ENCODE data around the gene ITPKB.

The ITPKB gene

GRCh38 chr1:226659136-226659535 is 79.9 kb downstream of the ITPKB start:
- no peak overlapping the region for H3K4me3 ChIP-seq (ENCODE audit: low read depth, low read length)
- no peak for DNase-seq (ENCODE audit: low read depth)

- no peak for DNase-seq (ENCODE audit: low read depth)
- H3K4me3 ChIP-seq (ENCODE audit: low read depth, low read length) = no peak overlapping the region
Measured at GRCh38 chr1:226658546-226659125, 80.4 kb downstream of the ITPKB start.

GRCh38 chr1:226657895-226658545 is 81.1 kb downstream of the ITPKB start:
- DNase-seq (ENCODE audit: low read depth) = no peak
- no peak overlapping the region for H3K4me3 ChIP-seq (ENCODE audit: low read depth, low read length)

GRCh38 chr1:226656601-226657277 is 82.3 kb downstream of the ITPKB start:
- no peak overlapping the region for H3K4me3 ChIP-seq (ENCODE audit: low read depth, low read length)
- peak; percentile 84 for DNase-seq (ENCODE audit: low read depth)

GRCh38 chr1:226656201-226656600 is 82.9 kb downstream of the ITPKB start:
- no peak overlapping the region for H3K4me3 ChIP-seq (ENCODE audit: low read depth, low read length)
- DNase-seq (ENCODE audit: low read depth) = no peak

GRCh38 chr1:226655251-226656163 is 83.6 kb downstream of the ITPKB start:
- no peak for DNase-seq (ENCODE audit: low read depth)
- H3K4me3 ChIP-seq (ENCODE audit: low read depth, low read length) = no peak overlapping the region

- no peak overlapping the region for H3K4me3 ChIP-seq (ENCODE audit: low read depth, low read length)
- DNase-seq (ENCODE audit: low read depth) = no peak
Measured at GRCh38 chr1:226654668-226655055, 84.4 kb downstream of the ITPKB start.

- no peak for DNase-seq (ENCODE audit: low read depth)
- H3K4me3 ChIP-seq (ENCODE audit: low read depth, low read length) = no peak overlapping the region
Measured at GRCh38 chr1:226654046-226654667, 84.9 kb downstream of the ITPKB start.

GRCh38 chr1:226653311-226653921 is 85.7 kb downstream of the ITPKB start:
- H3K4me3 ChIP-seq (ENCODE audit: low read depth, low read length) = no peak overlapping the region
- DNase-seq (ENCODE audit: low read depth) = no peak

- DNase-seq (ENCODE audit: low read depth) = no peak
- H3K4me3 ChIP-seq (ENCODE audit: low read depth, low read length) = no peak overlapping the region
Measured at GRCh38 chr1:226652613-226653012, 86.5 kb downstream of the ITPKB start.

GRCh38 chr1:226651732-226652105 is 87.4 kb downstream of the ITPKB start:
- no peak overlapping the region for H3K4me3 ChIP-seq (ENCODE audit: low read depth, low read length)
- DNase-seq (ENCODE audit: low read depth) = no peak

- no peak for DNase-seq (ENCODE audit: low read depth)
- H3K4me3 ChIP-seq (ENCODE audit: low read depth, low read length) = no peak overlapping the region
Measured at GRCh38 chr1:226651041-226651731, 87.9 kb downstream of the ITPKB start.

GRCh38 chr1:226650236-226650841 is 88.7 kb downstream of the ITPKB start:
- no peak for DNase-seq (ENCODE audit: low read depth)
- H3K4me3 ChIP-seq (ENCODE audit: low read depth, low read length) = no peak overlapping the region

- H3K4me3 ChIP-seq (ENCODE audit: low read depth, low read length) = no peak overlapping the region
- no peak for DNase-seq (ENCODE audit: low read depth)
Measured at GRCh38 chr1:226649780-226650179, 89.3 kb downstream of the ITPKB start.

- no peak for DNase-seq (ENCODE audit: low read depth)
- H3K4me3 ChIP-seq (ENCODE audit: low read depth, low read length) = no peak overlapping the region
Measured at GRCh38 chr1:226649244-226649643, 89.8 kb downstream of the ITPKB start.

GRCh38 chr1:226648421-226648820 is 90.7 kb downstream of the ITPKB start:
- DNase-seq (ENCODE audit: low read depth) = no peak
- H3K4me3 ChIP-seq (ENCODE audit: low read depth, low read length) = no peak overlapping the region

GRCh38 chr1:226647719-226648118 is 91.4 kb downstream of the ITPKB start:
- DNase-seq (ENCODE audit: low read depth) = no peak
- H3K4me3 ChIP-seq (ENCODE audit: low read depth, low read length) = no peak overlapping the region

GRCh38 chr1:226646870-226647449 is 92.1 kb downstream of the ITPKB start:
- no peak overlapping the region for H3K4me3 ChIP-seq (ENCODE audit: low read depth, low read length)
- DNase-seq (ENCODE audit: low read depth) = no peak
